ENCODE measurements around the gene PTPRE.

The PTPRE gene

GRCh38 chr10:127908106-127908958 lies 1.4 kb downstream of the PTPRE start:
- DNase-seq, result no peak

- DNase-seq, result no peak
Measured at GRCh38 chr10:127908959-127909267, 2.0 kb downstream of the PTPRE start.

- no peak for DNase-seq
Measured at GRCh38 chr10:127909716-127910463, 3.0 kb downstream of the PTPRE start.

- DNase-seq, result no peak
Measured at GRCh38 chr10:127910464-127910770, 3.5 kb downstream of the PTPRE start.

- DNase-seq, result no peak
Measured at GRCh38 chr10:127911218-127911866, 4.4 kb downstream of the PTPRE start.

- DNase-seq, result no peak
Measured at GRCh38 chr10:127911867-127912257, 5.0 kb downstream of the PTPRE start.

GRCh38 chr10:127912607-127913367 lies 5.9 kb downstream of the PTPRE start:
- no peak for DNase-seq

GRCh38 chr10:127913368-127913759 lies 6.5 kb downstream of the PTPRE start:
- DNase-seq, result no peak

- DNase-seq, result no peak
Measured at GRCh38 chr10:127915324-127915723, 8.4 kb downstream of the PTPRE start.

GRCh38 chr10:127916826-127917225 lies 9.9 kb downstream of the PTPRE start:
- DNase-seq, result no peak

GRCh38 chr10:127918572-127918971 lies 11.7 kb downstream of the PTPRE start:
- no peak for DNase-seq

GRCh38 chr10:127919418-127920271 lies 12.7 kb downstream of the PTPRE start:
- DNase-seq, result no peak

GRCh38 chr10:127920306-127921074 lies 13.6 kb downstream of the PTPRE start:
- no peak for DNase-seq

- no peak for DNase-seq
Measured at GRCh38 chr10:127921075-127921752, 14.3 kb downstream of the PTPRE start.

GRCh38 chr10:127921753-127922145 lies 14.8 kb downstream of the PTPRE start:
- DNase-seq, result no peak

GRCh38 chr10:127922206-127922605 lies 15.3 kb downstream of the PTPRE start:
- no peak for DNase-seq

GRCh38 chr10:127922675-127923366 lies 15.9 kb downstream of the PTPRE start:
- no peak for DNase-seq

- DNase-seq, result no peak
Measured at GRCh38 chr10:127923646-127924045, 16.7 kb downstream of the PTPRE start.

GRCh38 chr10:127925471-127926207 lies 18.7 kb downstream of the PTPRE start:
- DNase-seq, result no peak

GRCh38 chr10:127926455-127926854 lies 19.6 kb downstream of the PTPRE start:
- DNase-seq, result no peak

Measured in activated naive CD4-positive, alpha-beta T cell treated with Interleukin-2 at 50 U/mL for 16 hours (primary cell).